Liver (tissue), 9 donors: ENCODE results near the gene BUB3. TPM values are rescaled to one million over a fixed set of nuclear protein-coding genes. Genes with fewer than 3 reads are reported as not detected.

Experiments
- DNase-seq: peaks from one replicate; pipeline ENCODE4 v3.0.0-alpha.2; 2017; ENCODE audit warnings: low spot score
- H3K27ac ChIP-seq, 2 donors: one replicate each; pipeline ENCODE4 v1.7.0; 2013; ENCODE audit warnings: inconsistent platforms in 2 of 2, low read length in 2 of 2, control low read depth in 1 of 2, low read depth in 1 of 2, mild to moderate bottlenecking in 1 of 2
- H3K27me3 ChIP-seq, 4 donors: one replicate each; pipeline versions ENCODE4 v1.6.1 to v1.7.0; 2013; ENCODE audit warnings: low read length in 3 of 4, inconsistent platforms in 1 of 4, mild to moderate bottlenecking in 1 of 4, moderate library complexity in 1 of 4; ENCODE audit not compliant: control insufficient read depth in 4 of 4, insufficient read depth in 4 of 4
- H3K36me3 ChIP-seq, 4 donors: one replicate each; pipeline versions ENCODE4 v1.6.1 to v1.7.0; 2013; ENCODE audit warnings: low read length in 3 of 4, mild to moderate bottlenecking in 3 of 4, low read depth in 1 of 4, moderate library complexity in 1 of 4; ENCODE audit not compliant: control insufficient read depth in 4 of 4, insufficient read depth in 3 of 4
- H3K4me1 ChIP-seq, 4 donors: one replicate each; pipeline versions ENCODE4 v1.6.1 to v1.7.0; 2013; ENCODE audit warnings: low read length in 3 of 4, mild to moderate bottlenecking in 3 of 4, moderate library complexity in 1 of 4; ENCODE audit not compliant: control insufficient read depth in 4 of 4, insufficient read depth in 4 of 4
- H3K4me3 ChIP-seq, 3 donors: one replicate each; pipeline versions ENCODE4 v1.6.1 to v1.7.0; 2013; ENCODE audit warnings: low read length in 3 of 3, control low read depth in 1 of 3, low read depth in 1 of 3, mild to moderate bottlenecking in 1 of 3
- H3K9ac ChIP-seq, 2 donors: one replicate each; pipeline ENCODE4 v1.7.0; 2013; ENCODE audit warnings: low read length in 2 of 2, mild to moderate bottlenecking in 2 of 2, moderate library complexity in 2 of 2, control low read depth in 1 of 2, low read depth in 1 of 2
- H3K9me3 ChIP-seq, 4 donors: one replicate each; pipeline versions ENCODE4 v1.6.1 to v1.7.0; 2013; ENCODE audit warnings: low read length in 3 of 4; ENCODE audit not compliant: control insufficient read depth in 4 of 4
- FOXA1 ChIP-seq: IDR thresholded peaks from 2 replicates; pipeline ENCODE4 v1.6.1; 2016; ENCODE audit warnings: antibody characterized with exemption
- FOXA2 ChIP-seq: IDR thresholded peaks from 2 replicates; pipeline ENCODE4 v1.6.1; 2016; ENCODE audit warnings: antibody characterized with exemption
- GABPA ChIP-seq, 2 donors: IDR thresholded peaks in 1 of 2; conservative IDR thresholded peaks in 1 of 2; 2 replicates each; pipeline ENCODE4 v1.6.1; 2016; ENCODE audit warnings: antibody characterized with exemption in 2 of 2, mild to moderate bottlenecking in 1 of 2, moderate library complexity in 1 of 2
- HNF4A ChIP-seq, 2 donors: conservative IDR thresholded peaks; 2 replicates each; pipeline ENCODE4 v1.6.1; 2016; ENCODE audit warnings: antibody characterized with exemption in 2 of 2, mild to moderate bottlenecking in 2 of 2
- HNF4G ChIP-seq: IDR thresholded peaks from 2 replicates; pipeline ENCODE4 v1.6.1; 2016; ENCODE audit warnings: antibody characterized with exemption
- JUND ChIP-seq, 2 donors: IDR thresholded peaks; 2 replicates each; pipeline ENCODE4 v1.6.1; 2016; ENCODE audit warnings: antibody characterized with exemption in 2 of 2
- NR2F2 ChIP-seq: IDR thresholded peaks from 2 replicates; pipeline ENCODE4 v1.6.1; 2016; ENCODE audit warnings: antibody characterized with exemption
- SP1 ChIP-seq: IDR thresholded peaks from 2 replicates; pipeline ENCODE4 v1.6.1; 2018; ENCODE audit warnings: antibody characterized with exemption, mild to moderate bottlenecking
- TAF1 ChIP-seq: conservative IDR thresholded peaks from 2 replicates; pipeline ENCODE4 v1.6.1; 2016; ENCODE audit warnings: antibody characterized with exemption, mild to moderate bottlenecking
- YY1 ChIP-seq: IDR thresholded peaks from 2 replicates; pipeline ENCODE4 v1.6.1; 2016; ENCODE audit warnings: antibody characterized with exemption, mild to moderate bottlenecking
- WGBS: extraction: QIAGEN DNeasy Blood & Tissue Kit; methylation state at CpG from one replicate; pipeline ENCODE4 v1.1.7; 2013; 5-methylcytosine and 5-hydroxymethylcytosine counted together
- polyA plus RNA-seq, 2 donors: library from polyadenylated mRNA; stranded (reverse) in 1 of 2; unstranded in 1 of 2; fragments of 200-250 nt in 1 of 2; fragments of >200 nt in 1 of 2; fragmentation: Nextera tagmentation in 1 of 2; extraction: Ambion mirVana in 1 of 2; gene quantifications; one replicate each; pipeline versions ENCODE4 v1.2.1 to v1.2.3, GENCODE V29; 2013 to 2015
- total RNA-seq, 2 donors: library from RNA; depleted of rRNA; stranded (reverse); fragments of >200 nt; gene quantifications; one replicate each; pipeline ENCODE4 v1.2.3, GENCODE V29; 2014
- TF ChIP-seq, protein P1 (sequence below): IDR thresholded peaks from 2 replicates; pipeline ENCODE4 v1.6.1; 2016; ENCODE audit warnings: antibody characterized with exemption
- TF ChIP-seq, protein P2 (sequence below): IDR thresholded peaks from 2 replicates; pipeline ENCODE4 v1.6.1; 2016; ENCODE audit warnings: antibody characterized with exemption
- TF ChIP-seq, protein P3 (sequence below): fragments of 150-350 bp; IDR thresholded peaks from 2 replicates; pipeline ENCODE4 v1.5.1; 2017; ENCODE audit warnings: improper control_type of control experiment, low read depth, low read length; ENCODE audit not compliant: missing input control
- TF ChIP-seq, protein P4 (sequence below): IDR thresholded peaks from 2 replicates; pipeline ENCODE4 v1.6.1; 2016; ENCODE audit warnings: antibody characterized with exemption
- donor health status: healthy.
- donor health status: healthy.
- donor health status: healthy.
- donor health status: healthy.
- donor health status: healthy.

BUB3 gene
- total and polyA plus RNA-seq, 4 donors: 27.1 to 90.9 (median 41.6) TPM

DNA sequence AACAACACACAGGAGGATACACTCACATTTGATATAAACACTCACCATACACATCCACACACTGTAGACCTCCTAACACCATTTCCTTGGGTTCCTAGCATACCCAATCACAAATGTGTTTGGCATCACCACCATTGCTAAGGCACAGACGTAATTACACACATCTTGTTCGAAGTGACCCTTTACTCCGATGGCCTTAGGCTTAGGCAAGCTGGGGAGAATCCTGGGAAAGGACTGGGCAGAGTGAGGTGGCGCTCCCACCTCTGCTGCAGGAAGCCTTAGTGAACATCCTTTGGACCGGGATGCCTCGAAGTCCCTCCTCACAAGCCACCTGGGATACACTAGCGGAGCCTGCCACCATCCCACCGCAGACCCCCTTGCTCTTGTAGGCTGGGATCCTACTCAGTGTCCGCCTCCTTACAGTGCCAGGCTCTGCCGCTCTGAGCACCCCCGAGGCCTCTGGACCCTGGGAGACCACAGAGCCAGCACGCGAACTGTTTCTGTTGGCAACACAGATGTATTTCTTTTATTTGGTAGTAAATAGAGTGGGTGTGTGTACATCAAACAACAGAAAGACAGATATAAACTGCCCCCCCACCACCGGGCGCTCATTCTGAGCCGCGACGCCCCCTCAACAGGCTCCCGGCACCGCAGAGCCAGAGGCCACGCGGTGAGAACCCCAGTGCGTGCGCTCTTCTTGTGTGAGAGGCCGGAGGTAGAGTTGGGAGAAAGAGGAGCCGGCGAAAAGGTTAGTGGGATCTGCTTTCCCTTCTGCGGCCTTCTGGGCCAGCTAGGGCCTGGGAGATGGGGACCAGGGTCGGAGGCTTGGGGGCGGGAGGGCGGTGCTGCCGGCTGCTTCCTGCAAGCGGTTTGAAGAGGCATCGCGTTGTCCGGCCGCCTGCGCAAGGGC lies 12.2 kb upstream of the BUB3 start:
- no peak overlapping the region for H3K9ac ChIP-seq
- no peaks in the 10 kb centered on the region for H3K36me3 ChIP-seq
- H3K4me1 ChIP-seq: peaks cover 9 to 19% (median 14%) of the 10 kb centered on the region in 4 donors
- no peak overlapping the region for H3K27ac ChIP-seq
- peaks cover 14 to 36% (median 28%) of the 10 kb centered on the region in 4 donors for H3K27me3 ChIP-seq
- H3K9me3 ChIP-seq: no peaks in the 10 kb centered on the region
- H3K4me3 ChIP-seq: no peak overlapping the region
- 9% methylated on average over 38 of the region's 38 CpGs for WGBS
- TF ChIP-seq NR2F2 (no peak), HNF4A (conservative IDR thresholded peaks at IDR 0.05) (no peak), GABPA (IDR thresholded peaks at IDR 0.05 in 1 of 2, conservative IDR thresholded peaks at IDR 0.05 in 1 of 2) (no peak), FOXA2 (no peak), FOXA1 (no peak), HNF4G (no peak), TAF1 (no peak)
- DNase-seq: no peak

DNA sequence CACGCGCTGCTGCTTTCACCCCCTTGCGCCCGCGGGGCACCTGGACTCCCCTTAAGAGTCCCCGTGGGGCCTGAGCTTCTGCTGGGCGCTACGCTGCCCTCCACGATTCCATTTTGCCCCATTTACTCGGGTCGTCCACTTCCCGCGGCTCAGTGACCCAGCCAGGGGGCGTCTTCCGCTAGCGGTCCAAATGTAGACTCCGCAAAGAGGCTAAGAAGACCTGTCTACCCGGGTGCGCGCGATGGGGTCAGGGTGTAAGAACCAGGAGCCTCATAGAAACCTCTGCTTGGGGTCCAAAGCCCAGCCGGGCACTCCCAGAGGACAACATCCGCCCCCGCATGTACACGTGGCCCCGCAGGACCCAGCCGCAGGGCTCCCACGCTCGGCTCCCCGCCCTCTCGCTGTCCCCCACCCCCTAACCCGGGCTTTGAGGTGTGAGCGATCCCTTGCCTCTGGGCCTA lies 11.5 kb upstream of the BUB3 start:
- Histone ChIP-seq H3K36me3 (no peaks in the 10 kb centered on the region), H3K9me3 (no peaks in the 10 kb centered on the region), H3K9ac (no peak overlapping the region), H3K4me1 (peaks cover 4 to 12% (median 7%) of the 10 kb centered on the region in 4 donors), H3K27ac (no peak overlapping the region), H3K27me3 (peaks cover 11 to 40% (median 30%) of the 10 kb centered on the region in 4 donors), H3K4me3 (no peak overlapping the region)
- DNase-seq: no peak
- WGBS: 5% methylated on average over 33 of the region's 33 CpGs
- TF ChIP-seq, protein P1, sequence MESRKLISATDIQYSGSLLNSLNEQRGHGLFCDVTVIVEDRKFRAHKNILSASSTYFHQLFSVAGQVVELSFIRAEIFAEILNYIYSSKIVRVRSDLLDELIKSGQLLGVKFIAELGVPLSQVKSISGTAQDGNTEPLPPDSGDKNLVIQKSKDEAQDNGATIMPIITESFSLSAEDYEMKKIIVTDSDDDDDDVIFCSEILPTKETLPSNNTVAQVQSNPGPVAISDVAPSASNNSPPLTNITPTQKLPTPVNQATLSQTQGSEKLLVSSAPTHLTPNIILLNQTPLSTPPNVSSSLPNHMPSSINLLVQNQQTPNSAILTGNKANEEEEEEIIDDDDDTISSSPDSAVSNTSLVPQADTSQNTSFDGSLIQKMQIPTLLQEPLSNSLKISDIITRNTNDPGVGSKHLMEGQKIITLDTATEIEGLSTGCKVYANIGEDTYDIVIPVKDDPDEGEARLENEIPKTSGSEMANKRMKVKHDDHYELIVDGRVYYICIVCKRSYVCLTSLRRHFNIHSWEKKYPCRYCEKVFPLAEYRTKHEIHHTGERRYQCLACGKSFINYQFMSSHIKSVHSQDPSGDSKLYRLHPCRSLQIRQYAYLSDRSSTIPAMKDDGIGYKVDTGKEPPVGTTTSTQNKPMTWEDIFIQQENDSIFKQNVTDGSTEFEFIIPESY: no peak
- TF ChIP-seq, protein P2, sequence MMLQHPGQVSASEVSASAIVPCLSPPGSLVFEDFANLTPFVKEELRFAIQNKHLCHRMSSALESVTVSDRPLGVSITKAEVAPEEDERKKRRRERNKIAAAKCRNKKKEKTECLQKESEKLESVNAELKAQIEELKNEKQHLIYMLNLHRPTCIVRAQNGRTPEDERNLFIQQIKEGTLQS: no peak
- TF ChIP-seq SP1 (no peak), YY1 (no peak), JUND (IDR thresholded peaks at IDR 0.05) (no peak), GABPA (IDR thresholded peaks at IDR 0.05 in 1 of 2, conservative IDR thresholded peaks at IDR 0.05 in 1 of 2) (no peak)
- TF ChIP-seq, protein P3, sequence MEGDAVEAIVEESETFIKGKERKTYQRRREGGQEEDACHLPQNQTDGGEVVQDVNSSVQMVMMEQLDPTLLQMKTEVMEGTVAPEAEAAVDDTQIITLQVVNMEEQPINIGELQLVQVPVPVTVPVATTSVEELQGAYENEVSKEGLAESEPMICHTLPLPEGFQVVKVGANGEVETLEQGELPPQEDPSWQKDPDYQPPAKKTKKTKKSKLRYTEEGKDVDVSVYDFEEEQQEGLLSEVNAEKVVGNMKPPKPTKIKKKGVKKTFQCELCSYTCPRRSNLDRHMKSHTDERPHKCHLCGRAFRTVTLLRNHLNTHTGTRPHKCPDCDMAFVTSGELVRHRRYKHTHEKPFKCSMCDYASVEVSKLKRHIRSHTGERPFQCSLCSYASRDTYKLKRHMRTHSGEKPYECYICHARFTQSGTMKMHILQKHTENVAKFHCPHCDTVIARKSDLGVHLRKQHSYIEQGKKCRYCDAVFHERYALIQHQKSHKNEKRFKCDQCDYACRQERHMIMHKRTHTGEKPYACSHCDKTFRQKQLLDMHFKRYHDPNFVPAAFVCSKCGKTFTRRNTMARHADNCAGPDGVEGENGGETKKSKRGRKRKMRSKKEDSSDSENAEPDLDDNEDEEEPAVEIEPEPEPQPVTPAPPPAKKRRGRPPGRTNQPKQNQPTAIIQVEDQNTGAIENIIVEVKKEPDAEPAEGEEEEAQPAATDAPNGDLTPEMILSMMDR: no peak
- TF ChIP-seq, protein P4, sequence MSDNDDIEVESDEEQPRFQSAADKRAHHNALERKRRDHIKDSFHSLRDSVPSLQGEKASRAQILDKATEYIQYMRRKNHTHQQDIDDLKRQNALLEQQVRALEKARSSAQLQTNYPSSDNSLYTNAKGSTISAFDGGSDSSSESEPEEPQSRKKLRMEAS: no peak
